Type B pancreatic cell (in vitro differentiated cells): ENCODE data around the gene TPSAB1. TPM values are rescaled to one million over a fixed set of nuclear protein-coding genes. Genes with fewer than 3 reads are reported as not detected.

Experiments used
- DNase-seq: peaks from one replicate; pipeline ENCODE4 v3.0.0; 2021; ENCODE audit warnings: mixed read lengths; ENCODE audit not compliant: unreplicated experiment; ENCODE audit errors: extremely low spot score
- H3K27ac Mint-ChIP-seq: 2 replicates; pipeline ENCODE4 v1.8.0; 2021; ENCODE audit warnings: mild to moderate bottlenecking, mixed read lengths
- H3K27me3 Mint-ChIP-seq: 2 replicates; pipeline ENCODE4 v1.8.0; 2021; ENCODE audit warnings: mixed read lengths
- H3K36me3 Mint-ChIP-seq: 2 replicates; pipeline ENCODE4 v1.8.0; 2021; ENCODE audit warnings: mixed read lengths
- H3K4me1 Mint-ChIP-seq: one replicate; pipeline ENCODE4 v1.8.0; 2021; ENCODE audit warnings: mixed read lengths; ENCODE audit not compliant: unreplicated experiment
- H3K4me3 Mint-ChIP-seq: 2 replicates; pipeline ENCODE4 v1.8.0; 2021; ENCODE audit warnings: mild to moderate bottlenecking, mixed read lengths
- H3K9me3 Mint-ChIP-seq: 2 replicates; pipeline ENCODE4 v1.8.0; 2021; ENCODE audit warnings: mixed read lengths
- CTCF ChIP-seq: fragments of 200-600 bp; sonication (generic); conservative IDR thresholded peaks from 2 replicates; pipeline ENCODE4 v1.5.0; 2021; ENCODE audit warnings: antibody characterized with exemption, mild to moderate bottlenecking
- total RNA-seq: library from RNA; stranded (reverse); gene quantifications from 2 replicates; pipeline ENCODE4 v1.2.1, GENCODE V29; 2021; ENCODE audit warnings: low replicate concordance

TPSAB1 gene
- total RNA-seq, 1 donor from 2014 or later = not detected

- TF ChIP-seq CTCF = no peak
- no peaks in the 10 kb centered on the region for H3K36me3 Mint-ChIP-seq
These were observed 27.8 kb upstream of the TPSAB1 start for GRCh38 chr16:1212616-1213194.

GRCh38 chr16:1213231-1213630 lies 27.3 kb upstream of the TPSAB1 start:
- H3K9me3 Mint-ChIP-seq = no peaks in the 10 kb centered on the region
- TF ChIP-seq CTCF = no peak
- no peak overlapping the region for H3K27ac Mint-ChIP-seq
- no peak overlapping the region for H3K4me3 Mint-ChIP-seq
- H3K4me1 Mint-ChIP-seq = no peaks in the 10 kb centered on the region
- H3K27me3 Mint-ChIP-seq = no peaks in the 10 kb centered on the region
- no peaks in the 10 kb centered on the region for H3K36me3 Mint-ChIP-seq
- no peak for DNase-seq

More at GRCh38 chr16:1212616-1213194, 27.8 kb upstream of the TPSAB1 start:
- no peaks in the 10 kb centered on the region for H3K27me3 Mint-ChIP-seq
- no peaks in the 10 kb centered on the region for H3K9me3 Mint-ChIP-seq
- H3K4me1 Mint-ChIP-seq = no peaks in the 10 kb centered on the region
- H3K27ac Mint-ChIP-seq = no peak overlapping the region
- no peak for DNase-seq
- no peak overlapping the region for H3K4me3 Mint-ChIP-seq

DNA sequence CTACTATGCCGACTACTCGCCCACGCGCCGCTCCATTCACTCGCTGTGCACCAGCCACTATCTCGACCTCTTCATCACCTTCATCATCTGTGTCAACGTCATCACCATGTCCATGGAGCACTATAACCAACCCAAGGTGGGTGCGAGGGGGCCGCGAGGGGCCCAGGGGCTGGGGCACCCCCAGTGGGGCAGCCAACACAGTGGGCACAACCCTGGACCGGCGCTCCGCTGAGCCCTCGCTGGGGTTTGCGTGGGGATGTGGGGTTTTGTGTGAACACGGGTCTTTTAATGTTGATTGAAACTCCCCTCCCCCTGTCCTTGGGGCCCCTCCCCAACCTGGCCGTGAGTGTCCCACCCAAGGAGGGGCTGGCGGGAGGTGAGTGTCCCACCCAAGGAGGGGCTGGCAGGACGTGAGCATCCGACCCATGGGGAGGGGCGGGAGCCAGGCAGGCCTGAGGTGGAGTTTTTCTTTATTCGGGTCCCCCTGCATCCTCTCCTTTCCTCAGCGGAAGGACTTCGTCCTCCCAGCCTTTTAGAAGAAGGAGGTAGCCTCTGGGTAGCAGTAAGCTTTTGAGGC lies 26.6 kb upstream of the TPSAB1 start:
- Mint-ChIP-seq H3K9me3 (no peaks in the 10 kb centered on the region), H3K27ac (no peak overlapping the region), H3K36me3 (no peaks in the 10 kb centered on the region), H3K27me3 (no peaks in the 10 kb centered on the region), H3K4me3 (no peak overlapping the region), H3K4me1 (no peaks in the 10 kb centered on the region)
- no peak for DNase-seq
- TF ChIP-seq CTCF = no peak

GRCh38 chr16:1214719-1215118 lies 25.8 kb upstream of the TPSAB1 start:
- no peaks in the 10 kb centered on the region for H3K36me3 Mint-ChIP-seq
- no peak for DNase-seq
- H3K4me3 Mint-ChIP-seq = no peak overlapping the region
- no peak overlapping the region for H3K27ac Mint-ChIP-seq
- H3K27me3 Mint-ChIP-seq = no peaks in the 10 kb centered on the region
- no peak for TF ChIP-seq CTCF
- no peaks in the 10 kb centered on the region for H3K4me1 Mint-ChIP-seq
- no peaks in the 10 kb centered on the region for H3K9me3 Mint-ChIP-seq

DNA sequence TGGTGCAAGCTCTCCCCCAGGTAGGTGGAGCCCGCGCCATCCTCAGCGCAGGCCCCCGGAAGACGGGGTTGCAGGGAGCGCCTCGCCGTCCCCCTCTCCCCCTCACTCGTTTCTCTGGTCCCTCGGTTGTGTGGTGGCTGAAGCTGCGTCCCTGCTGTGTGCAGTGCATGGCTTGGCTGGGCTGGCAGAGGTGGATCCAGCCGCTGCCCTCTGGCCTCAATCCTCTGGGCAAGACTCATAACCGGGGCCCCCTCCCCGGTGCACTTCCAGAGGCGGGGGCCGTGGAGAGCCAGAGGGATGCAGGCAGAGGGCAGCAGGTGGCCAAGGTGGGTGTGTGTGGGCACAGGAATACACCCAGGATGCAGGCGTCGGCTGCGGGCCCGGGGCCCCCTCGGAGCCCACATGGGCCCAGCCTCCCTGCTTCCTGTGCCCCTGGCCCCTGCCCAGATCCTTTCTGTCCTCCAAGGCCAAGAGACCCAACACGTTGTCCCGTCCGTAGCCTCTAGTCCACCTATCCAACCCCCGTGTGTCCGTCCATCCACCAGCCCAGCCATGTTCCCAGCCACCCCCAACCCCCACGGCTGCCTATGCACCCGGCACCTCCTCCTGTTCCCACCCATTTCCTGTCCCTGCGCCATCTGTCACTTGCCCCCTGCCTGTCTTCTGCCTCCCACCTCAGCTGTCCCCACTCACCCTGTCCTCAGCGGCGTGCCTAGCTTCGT lies 24.8 kb upstream of the TPSAB1 start:
- Mint-ChIP-seq H3K4me3 (no peak overlapping the region), H3K27me3 (no peaks in the 10 kb centered on the region), H3K27ac (no peak overlapping the region), H3K36me3 (no peaks in the 10 kb centered on the region), H3K4me1 (no peaks in the 10 kb centered on the region), H3K9me3 (no peaks in the 10 kb centered on the region)
- TF ChIP-seq CTCF = no peak
- DNase-seq = no peak
